Upper lobe of right lung (tissue), 1 donor: ENCODE results near the gene BHMT. TPM values are rescaled to one million over a fixed set of nuclear protein-coding genes. Genes with fewer than 3 reads are reported as not detected.

Experiments
- ATAC-seq: fragments of 200-7000 bp; cut with Tn5 transposase; one replicate; pipeline ENCODE4 v1.9.1; 2020; ENCODE audit warnings: mild to moderate bottlenecking, moderate library complexity
- DNase-seq: peaks from one replicate; pipeline ENCODE4 v3.0.0-alpha.2; 2020
- H3K27ac ChIP-seq: fragments of 200-600 bp; one replicate; pipeline ENCODE4 v1.8.0; 2022
- H3K27me3 ChIP-seq: fragments of 200-600 bp; one replicate; pipeline ENCODE4 v1.8.0; 2022; ENCODE audit warnings: mild to moderate bottlenecking
- H3K36me3 ChIP-seq: fragments of 200-600 bp; one replicate; pipeline ENCODE4 v1.8.0; 2022
- H3K4me1 ChIP-seq: fragments of 200-600 bp; one replicate; pipeline ENCODE4 v1.8.0; 2022
- H3K4me3 ChIP-seq: fragments of 200-600 bp; one replicate; pipeline ENCODE4 v1.8.0; 2022; ENCODE audit warnings: mild to moderate bottlenecking
- H3K9me3 ChIP-seq: fragments of 200-600 bp; one replicate; pipeline ENCODE4 v1.8.0; 2022
- intact Hi-C: fragments of 100-400 bp; cut with DNase I; formaldehyde crosslinking; loops from one replicate; pipeline ENCODE4 v1.11.0; 2022
- total RNA-seq: library from RNA; stranded (reverse); fragmentation: NEBNext Ultra II Directional; extraction: Animal tissue kit (Norgen Biotek cat#: 25700); gene quantifications from one replicate; pipeline ENCODE4 v1.2.1, GENCODE V29; 2021
- TF ChIP-seq, protein P1 (sequence below): fragments of 200-600 bp; IDR thresholded peaks from one replicate; pipeline ENCODE4 v1.8.0; 2022; ENCODE audit warnings: antibody characterized with exemption
- donor health status: DM: no; HTN: yes; CAD: no; lungs with severe emphysema.

The BHMT gene
- total RNA-seq, 1 donor from 2014 or later: not detected

DNA sequence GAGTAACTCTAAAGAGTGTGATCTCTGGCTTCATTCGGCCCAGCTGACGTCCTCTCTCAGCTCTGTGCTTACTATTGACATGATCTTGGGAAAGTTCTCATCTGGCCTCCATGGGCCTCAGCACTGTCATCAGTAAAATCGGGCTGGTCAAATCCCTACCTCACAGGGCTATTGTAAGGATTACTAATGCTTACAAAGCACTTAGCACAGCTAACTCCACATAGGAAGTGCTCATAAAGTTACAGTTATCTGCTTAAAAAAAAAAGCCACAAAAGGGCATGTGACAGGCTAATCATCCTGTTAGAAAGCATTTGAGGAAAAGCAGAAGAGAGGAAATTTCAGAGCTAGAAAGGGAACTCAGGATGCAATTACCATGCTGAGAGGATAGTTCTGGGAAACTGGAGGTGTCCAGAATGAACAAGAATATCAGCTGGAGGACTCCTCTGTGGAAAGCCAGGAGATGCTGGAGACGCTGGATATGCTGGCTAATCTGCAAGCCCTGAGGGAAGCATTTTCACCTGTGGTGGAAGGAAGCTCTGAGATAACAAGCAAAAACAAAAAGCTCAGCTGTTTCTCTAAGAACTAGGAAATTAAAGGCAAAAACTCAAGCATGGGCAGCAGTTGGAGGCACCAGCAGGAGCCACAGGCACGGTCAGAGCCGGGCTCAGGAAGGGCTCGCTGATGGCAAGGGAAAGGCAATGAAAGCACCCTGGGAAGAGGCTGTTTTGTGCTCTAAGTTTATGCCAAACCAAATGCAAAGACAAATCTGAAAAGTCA, 4.4 kb upstream of the BHMT start:
- Histone ChIP-seq H3K4me1 (peaks cover 7% of the 10 kb centered on the region), H3K36me3 (no peaks in the 10 kb centered on the region), H3K27me3 (peaks cover 24% of the 10 kb centered on the region), H3K27ac (no peak overlapping the region), H3K4me3 (no peak overlapping the region), H3K9me3 (no peaks in the 10 kb centered on the region)
- DNase-seq (no peak), ATAC-seq (peak; percentile 78)
- intact Hi-C loops: no loop called here
- TF ChIP-seq, protein P1, sequence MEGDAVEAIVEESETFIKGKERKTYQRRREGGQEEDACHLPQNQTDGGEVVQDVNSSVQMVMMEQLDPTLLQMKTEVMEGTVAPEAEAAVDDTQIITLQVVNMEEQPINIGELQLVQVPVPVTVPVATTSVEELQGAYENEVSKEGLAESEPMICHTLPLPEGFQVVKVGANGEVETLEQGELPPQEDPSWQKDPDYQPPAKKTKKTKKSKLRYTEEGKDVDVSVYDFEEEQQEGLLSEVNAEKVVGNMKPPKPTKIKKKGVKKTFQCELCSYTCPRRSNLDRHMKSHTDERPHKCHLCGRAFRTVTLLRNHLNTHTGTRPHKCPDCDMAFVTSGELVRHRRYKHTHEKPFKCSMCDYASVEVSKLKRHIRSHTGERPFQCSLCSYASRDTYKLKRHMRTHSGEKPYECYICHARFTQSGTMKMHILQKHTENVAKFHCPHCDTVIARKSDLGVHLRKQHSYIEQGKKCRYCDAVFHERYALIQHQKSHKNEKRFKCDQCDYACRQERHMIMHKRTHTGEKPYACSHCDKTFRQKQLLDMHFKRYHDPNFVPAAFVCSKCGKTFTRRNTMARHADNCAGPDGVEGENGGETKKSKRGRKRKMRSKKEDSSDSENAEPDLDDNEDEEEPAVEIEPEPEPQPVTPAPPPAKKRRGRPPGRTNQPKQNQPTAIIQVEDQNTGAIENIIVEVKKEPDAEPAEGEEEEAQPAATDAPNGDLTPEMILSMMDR: no peak

- no peak overlapping the region for H3K4me3 ChIP-seq
- H3K9me3 ChIP-seq: no peaks in the 10 kb centered on the region
- no peak overlapping the region for H3K27ac ChIP-seq
- peaks cover 33% of the 10 kb centered on the region for H3K27me3 ChIP-seq
- ATAC-seq: no peak
- DNase-seq: no peak
- intact Hi-C loops: no loop called here
- no peaks in the 10 kb centered on the region for H3K36me3 ChIP-seq
- peaks cover 7% of the 10 kb centered on the region for H3K4me1 ChIP-seq
- TF ChIP-seq, protein P1: no peak
Observed at GRCh38 chr5:79108086-79108485, 3.5 kb upstream of the BHMT start.

DNA sequence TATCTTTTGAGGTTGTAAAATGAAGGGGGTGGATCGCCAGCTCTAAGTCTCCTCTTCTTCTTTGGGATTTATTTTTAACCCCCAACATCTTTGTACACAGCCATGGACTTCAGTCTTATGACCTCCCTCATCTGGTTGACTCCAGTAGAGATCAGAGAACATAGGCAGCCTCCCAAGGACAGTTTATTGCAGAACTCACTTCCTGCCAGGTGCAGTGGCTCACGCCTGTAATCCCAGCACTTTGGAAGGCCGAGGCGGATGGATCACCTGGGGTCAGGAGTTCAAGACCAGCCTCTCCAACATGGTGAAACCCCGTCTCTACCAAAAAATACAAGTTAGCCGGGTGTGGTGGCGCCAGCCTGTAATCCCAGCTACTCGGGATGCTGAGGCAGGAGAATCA, 2.8 kb upstream of the BHMT start:
- TF ChIP-seq, protein P1: no peak
- Histone ChIP-seq H3K4me3 (no peak overlapping the region), H3K4me1 (peaks cover 7% of the 10 kb centered on the region), H3K9me3 (no peaks in the 10 kb centered on the region), H3K27ac (no peak overlapping the region), H3K27me3 (peaks cover 37% of the 10 kb centered on the region), H3K36me3 (no peaks in the 10 kb centered on the region)
- DNase-seq: no peak
- intact Hi-C loops: no loop called here
- ATAC-seq: no peak

- no peak overlapping the region for H3K27ac ChIP-seq
- ATAC-seq: peak; percentile 75
Observed at GRCh38 chr5:79109527-79110492, 1.8 kb upstream of the BHMT start.

GRCh38 chr5:79111960-79112702, 522 bp downstream of the BHMT start:
- Histone ChIP-seq H3K9me3 (no peaks in the 10 kb centered on the region), H3K4me3 (no peak overlapping the region), H3K4me1 (peaks cover 7% of the 10 kb centered on the region), H3K36me3 (no peaks in the 10 kb centered on the region), H3K27ac (no peak overlapping the region), H3K27me3 (peaks cover 38% of the 10 kb centered on the region)
- peak; percentile 16 for ATAC-seq
- DNase-seq: no peak
- TF ChIP-seq, protein P1: no peak
- intact Hi-C loops: no loop called here

More at GRCh38 chr5:79109527-79110492, 1.8 kb upstream of the BHMT start:
- H3K4me3 ChIP-seq: no peak overlapping the region
- no peaks in the 10 kb centered on the region for H3K36me3 ChIP-seq
- H3K9me3 ChIP-seq: no peaks in the 10 kb centered on the region
- H3K27me3 ChIP-seq: peaks cover 38% of the 10 kb centered on the region
- intact Hi-C loops: no loop called here
- TF ChIP-seq, protein P1: peak; percentile 49
- no peak for DNase-seq
- H3K4me1 ChIP-seq: peaks cover 7% of the 10 kb centered on the region
